GM18517 (cell line): Measurements from ENCODE around the gene CENPW.

ENCODE experiments used
- ATAC-seq: cut with Tn5 transposase; IDR thresholded peaks from one replicate; pipeline ENCODE4 v1.9.1; 2021; ENCODE audit warnings: mild to moderate bottlenecking, moderate library complexity; ENCODE audit not compliant: unreplicated experiment

Gene CENPW

DNA sequence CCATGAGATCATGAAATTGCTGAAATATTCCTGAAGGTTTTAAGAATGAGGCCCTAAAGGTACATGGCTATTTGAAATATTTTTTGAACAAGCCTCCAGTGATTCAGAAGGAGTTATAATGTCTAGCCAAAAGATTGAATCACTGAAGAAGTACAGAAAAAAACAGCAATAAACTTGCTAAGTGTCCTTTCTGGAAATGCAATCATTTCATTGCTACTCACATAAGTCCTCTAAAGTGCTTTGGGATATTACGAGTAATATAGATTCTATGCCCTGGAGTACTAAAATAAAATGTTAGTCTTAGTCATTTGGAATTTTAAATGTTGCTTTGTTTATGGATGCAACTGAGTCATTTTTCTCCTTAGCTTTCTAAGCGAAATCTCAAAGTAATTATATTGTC, 32.7 kb downstream of the CENPW start:
- no peak for ATAC-seq

DNA sequence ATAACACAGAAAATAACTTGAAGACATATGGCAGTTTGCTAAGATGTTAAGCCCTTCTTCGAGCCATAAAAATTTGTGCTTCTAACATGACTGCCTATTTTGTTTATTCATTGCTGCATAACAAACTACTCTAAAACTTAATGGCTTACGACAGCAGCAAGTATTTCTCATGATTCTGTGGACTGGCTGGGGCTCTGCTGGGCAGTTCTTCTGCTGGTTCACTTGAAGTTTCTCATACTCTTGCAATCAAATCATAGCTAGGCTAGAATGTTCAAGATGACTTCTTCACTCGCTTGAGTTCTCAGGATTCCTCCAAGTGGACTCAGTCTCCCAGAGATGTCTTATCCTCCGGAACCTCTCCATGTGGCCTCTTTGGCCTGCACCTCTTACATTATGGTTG, 33.4 kb downstream of the CENPW start:
- no peak for ATAC-seq

DNA sequence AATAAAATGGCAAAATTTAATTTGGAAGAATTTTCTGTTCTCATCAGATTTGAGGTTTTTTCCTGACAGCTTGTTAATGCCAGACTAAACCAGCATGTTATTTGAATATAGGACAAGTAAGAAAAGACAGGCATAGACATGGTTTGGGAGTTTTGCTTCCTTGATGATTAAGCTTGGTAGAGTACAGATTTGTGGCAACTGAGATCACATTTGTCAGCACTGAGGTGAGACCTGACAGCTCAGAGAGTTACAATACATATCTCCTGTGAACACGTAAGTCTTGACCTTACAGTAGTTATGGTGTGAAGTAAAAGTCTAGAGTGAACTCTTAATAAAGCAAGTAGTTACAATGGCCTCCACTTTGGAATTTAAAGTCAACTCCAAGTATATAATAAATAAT, 34.5 kb downstream of the CENPW start:
- ATAC-seq, result no peak

DNA sequence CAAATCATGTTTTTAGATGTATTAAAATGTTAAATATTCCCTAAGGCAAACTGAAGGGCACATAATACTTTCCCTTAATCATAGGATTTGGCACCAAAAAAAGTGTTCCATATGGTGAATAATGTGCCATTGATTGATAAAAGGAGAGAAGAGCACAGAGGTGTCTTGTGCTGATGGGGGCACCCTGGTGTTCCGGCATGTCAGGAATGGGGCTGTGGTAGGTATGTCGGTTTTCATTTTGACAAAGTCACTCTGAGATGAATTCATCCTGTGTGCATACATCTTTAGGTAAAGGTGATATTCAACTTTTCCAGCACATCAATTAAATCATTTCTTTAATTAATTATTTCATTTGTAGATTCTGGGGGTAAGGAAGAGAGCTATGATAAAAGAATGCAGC, 36.8 kb downstream of the CENPW start:
- ATAC-seq, result no peak

DNA sequence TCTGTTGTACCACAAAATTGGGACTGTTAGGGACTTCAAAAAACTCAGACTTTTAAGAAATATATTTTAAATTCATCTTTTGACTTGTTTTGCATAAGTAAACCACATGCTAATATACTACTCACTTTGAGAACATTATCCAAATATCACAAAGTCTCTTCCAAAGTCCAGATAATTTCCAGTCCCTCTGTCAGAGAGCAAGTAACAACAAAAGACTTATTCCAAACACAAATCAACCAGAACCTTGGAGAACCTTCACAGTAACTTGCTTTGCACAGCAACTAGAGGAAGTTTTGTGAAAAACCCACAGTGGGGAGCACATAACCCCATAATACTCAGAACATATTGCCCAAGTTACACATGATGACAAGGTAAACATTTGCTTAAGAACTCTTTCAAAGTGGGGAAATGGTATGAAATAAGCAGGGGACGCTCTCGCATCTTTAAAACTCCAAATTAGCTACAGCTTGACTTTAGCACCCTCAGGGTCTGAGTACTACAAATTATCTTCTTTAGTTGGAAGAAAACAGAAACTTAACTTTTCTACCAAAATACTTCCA, 37.8 kb downstream of the CENPW start:
- ATAC-seq, result no peak

DNA sequence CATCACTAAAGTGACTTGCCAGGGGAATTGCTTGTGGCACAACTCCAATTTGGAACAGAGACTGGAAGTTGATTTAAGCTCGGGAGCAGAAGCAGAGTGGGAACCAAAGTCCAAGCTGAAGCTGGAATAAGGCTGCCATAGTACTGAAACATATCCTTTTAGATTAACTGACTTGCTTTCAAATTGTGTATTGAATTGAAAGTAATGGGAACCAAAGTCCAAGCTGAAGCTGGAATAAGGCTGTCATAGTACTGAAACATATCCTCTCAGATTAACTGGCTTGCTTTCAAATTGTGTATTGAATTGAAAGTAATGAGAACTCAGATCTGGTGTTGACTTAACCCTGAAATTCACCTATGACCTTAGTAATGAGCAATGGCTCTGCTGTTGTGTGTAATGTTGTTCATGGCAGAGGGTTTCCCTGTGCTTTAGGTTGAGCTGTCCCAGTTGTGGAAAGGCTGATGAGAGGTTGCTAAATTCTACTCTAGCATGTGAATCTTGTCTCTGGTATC, 40.2 kb downstream of the CENPW start:
- ATAC-seq, result no peak

DNA sequence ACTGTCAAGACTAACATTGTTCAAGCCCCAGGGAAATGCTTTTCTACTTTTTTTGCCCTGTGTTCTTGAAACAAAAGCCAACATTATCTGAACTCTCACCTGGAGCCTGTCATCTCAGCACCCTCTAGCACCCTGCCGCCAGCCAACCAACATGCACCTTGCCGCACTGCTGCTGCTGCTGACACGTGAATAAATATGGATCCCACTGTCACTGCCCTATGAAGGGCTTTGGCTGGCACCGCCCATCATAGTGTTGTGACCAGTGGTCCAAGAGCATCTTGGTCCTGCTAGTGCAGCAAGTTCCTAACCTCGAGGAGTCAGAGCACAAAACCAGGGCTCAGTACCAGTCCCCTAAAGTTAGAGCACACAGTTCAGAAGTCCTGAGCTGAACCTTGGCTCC, 41.6 kb downstream of the CENPW start:
- ATAC-seq, result no peak

DNA sequence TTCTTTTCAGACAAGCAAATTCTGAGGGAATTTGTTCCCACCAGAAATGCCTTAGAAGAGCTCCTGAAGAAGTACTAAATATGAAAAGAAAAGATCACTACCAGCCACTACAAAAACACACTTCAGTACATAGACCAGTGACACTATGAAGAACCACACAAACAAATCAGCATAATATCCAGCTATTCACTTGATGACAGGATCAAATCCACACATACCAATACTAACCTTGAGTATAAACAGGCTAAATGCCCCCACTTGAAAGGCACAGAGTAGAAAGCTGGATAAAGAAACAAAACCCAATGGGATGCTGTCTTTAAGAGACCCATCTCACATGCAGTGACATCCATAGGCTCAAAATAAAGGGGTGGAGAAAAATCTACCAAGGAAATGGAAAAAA, 43.3 kb downstream of the CENPW start:
- no peak for ATAC-seq

DNA sequence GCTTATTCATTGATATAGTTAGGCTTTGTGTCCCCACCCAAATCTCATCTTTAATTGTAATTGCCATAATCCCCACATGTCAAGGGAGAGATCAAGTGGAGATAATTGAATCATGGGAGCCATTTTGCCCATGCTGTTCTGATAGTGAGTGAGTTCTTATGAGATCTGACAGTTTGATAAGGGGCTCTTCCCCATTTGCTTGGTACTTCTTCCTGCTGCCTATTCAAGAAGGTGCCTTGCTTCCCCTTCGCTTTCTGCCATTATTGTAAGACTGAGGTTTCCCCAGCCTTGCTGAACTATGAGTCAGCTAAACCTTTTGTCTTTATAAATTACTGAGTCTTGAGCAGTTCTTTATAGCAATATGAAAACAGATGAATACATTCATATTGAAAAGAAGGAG, 45.6 kb downstream of the CENPW start:
- ATAC-seq, result no peak

DNA sequence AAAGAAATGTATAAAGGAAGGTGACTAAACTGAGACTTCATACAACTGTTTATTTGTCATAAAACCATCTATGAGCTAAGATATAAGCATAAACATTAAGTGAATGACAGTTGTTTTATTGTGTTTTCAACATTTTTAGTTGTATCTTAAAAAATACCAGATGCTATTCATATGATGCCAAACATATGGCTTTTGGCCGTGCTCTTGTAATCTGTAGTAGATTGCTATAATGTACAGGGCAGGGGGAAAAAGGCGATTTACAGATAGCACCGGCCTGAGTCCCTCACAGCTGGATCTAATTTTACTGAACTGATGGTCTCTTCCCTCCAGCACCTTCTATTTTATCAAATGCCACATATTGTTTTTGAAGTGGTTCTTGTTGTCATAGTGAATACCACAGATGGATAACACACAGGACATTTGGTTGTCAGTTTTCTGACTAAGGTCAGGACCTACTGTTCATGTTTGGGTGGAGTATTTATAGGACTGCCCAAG, 48.2 kb downstream of the CENPW start:
- ATAC-seq, result no peak

DNA sequence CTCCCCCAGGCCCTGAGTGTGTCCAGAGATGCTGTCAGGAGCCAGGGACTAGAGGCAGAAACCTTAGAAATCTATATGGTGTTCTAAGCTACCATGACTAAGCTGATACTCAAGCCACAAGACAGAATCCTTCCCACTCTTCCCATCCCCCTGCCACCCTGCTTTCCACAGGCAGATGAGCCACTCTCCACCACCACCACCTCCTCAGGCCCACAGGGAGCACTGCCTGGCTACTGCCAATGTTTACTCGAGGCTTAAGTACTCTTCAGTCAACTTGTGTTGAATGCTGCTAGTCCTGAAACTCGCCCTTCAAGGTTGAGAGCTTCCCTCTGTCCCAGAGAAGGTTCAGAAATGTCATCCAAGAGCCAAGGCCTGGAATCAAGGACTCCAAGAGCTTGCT, 56.2 kb downstream of the CENPW start:
- no peak for ATAC-seq
